ENCODE results near the gene ADGRF1.

Gene ADGRF1

GRCh38 chr6:46985943-46986342 is 56.2 kb downstream of the ADGRF1 start:
- Histone ChIP-seq H3K9me3 (ENCODE audit: insufficient read depth, low read depth, low read length) (no peaks in the 10 kb centered on the region), H3K4me2 (ENCODE audit: low read depth, low read length, poor library complexity, severe bottlenecking) (no peak overlapping the region), H2AFZ (ENCODE audit: low read length) (no peak overlapping the region), H3K27me3 (ENCODE audit: insufficient read depth, low read length, poor library complexity, severe bottlenecking) (no peaks in the 10 kb centered on the region), H3K4me3 (ENCODE audit: low read length, poor library complexity, severe bottlenecking) (no peak overlapping the region), H3K9me2 (replicated peaks; ENCODE audit: low read depth, low read length) (no peaks in the 10 kb centered on the region), H3K9ac (ENCODE audit: low read depth, low read length, poor library complexity, severe bottlenecking) (no peak overlapping the region), H3K79me2 (ENCODE audit: insufficient read depth, low read length) (no peaks in the 10 kb centered on the region), H3K36me3 (ENCODE audit: insufficient read depth, low read length) (no peaks in the 10 kb centered on the region), H3K4me1 (ENCODE audit: insufficient read depth, low read length, poor library complexity, severe bottlenecking) (no peaks in the 10 kb centered on the region), H3F3A (ENCODE audit: low read depth) (no peaks in the 10 kb centered on the region), H4K20me1 (ENCODE audit: insufficient read depth, low read length, poor library complexity, severe bottlenecking) (no peaks in the 10 kb centered on the region)
- TF ChIP-seq EZH2phosphoT487 (IDR thresholded peaks at IDR 0.05; ENCODE audit: borderline replicate concordance) (no peak), CTCF (conservative IDR thresholded peaks at IDR 0.05; ENCODE audit: low read length) (no peak)

- Histone ChIP-seq H3K79me2 (ENCODE audit: insufficient read depth, low read length) (no peaks in the 10 kb centered on the region), H3K4me3 (ENCODE audit: low read length, poor library complexity, severe bottlenecking) (no peak overlapping the region), H2AFZ (ENCODE audit: low read length) (no peak overlapping the region), H3K27me3 (ENCODE audit: insufficient read depth, low read length, poor library complexity, severe bottlenecking) (no peaks in the 10 kb centered on the region), H3K4me1 (ENCODE audit: insufficient read depth, low read length, poor library complexity, severe bottlenecking) (no peaks in the 10 kb centered on the region), H3K4me2 (ENCODE audit: low read depth, low read length, poor library complexity, severe bottlenecking) (no peak overlapping the region), H4K20me1 (ENCODE audit: insufficient read depth, low read length, poor library complexity, severe bottlenecking) (no peaks in the 10 kb centered on the region), H3K36me3 (ENCODE audit: insufficient read depth, low read length) (no peaks in the 10 kb centered on the region), H3K9me2 (replicated peaks; ENCODE audit: low read depth, low read length) (no peaks in the 10 kb centered on the region), H3K9ac (ENCODE audit: low read depth, low read length, poor library complexity, severe bottlenecking) (no peak overlapping the region), H3F3A (ENCODE audit: low read depth) (no peaks in the 10 kb centered on the region), H3K9me3 (ENCODE audit: insufficient read depth, low read depth, low read length) (no peaks in the 10 kb centered on the region)
- TF ChIP-seq EZH2phosphoT487 (IDR thresholded peaks at IDR 0.05; ENCODE audit: borderline replicate concordance) = no peak
Measured at GRCh38 chr6:46983007-46983411, 59.1 kb downstream of the ADGRF1 start.

GRCh38 chr6:46979206-46979605 is 62.9 kb downstream of the ADGRF1 start:
- Histone ChIP-seq H3K36me3 (ENCODE audit: insufficient read depth, low read length) (no peaks in the 10 kb centered on the region), H3K4me1 (ENCODE audit: insufficient read depth, low read length, poor library complexity, severe bottlenecking) (no peaks in the 10 kb centered on the region), H3K9me3 (ENCODE audit: insufficient read depth, low read depth, low read length) (no peaks in the 10 kb centered on the region), H3F3A (ENCODE audit: low read depth) (no peaks in the 10 kb centered on the region), H3K4me3 (ENCODE audit: low read length, poor library complexity, severe bottlenecking) (no peak overlapping the region), H3K79me2 (ENCODE audit: insufficient read depth, low read length) (no peaks in the 10 kb centered on the region), H3K27me3 (ENCODE audit: insufficient read depth, low read length, poor library complexity, severe bottlenecking) (no peaks in the 10 kb centered on the region), H2AFZ (ENCODE audit: low read length) (no peak overlapping the region), H4K20me1 (ENCODE audit: insufficient read depth, low read length, poor library complexity, severe bottlenecking) (no peaks in the 10 kb centered on the region), H3K9me2 (replicated peaks; ENCODE audit: low read depth, low read length) (no peaks in the 10 kb centered on the region), H3K9ac (ENCODE audit: low read depth, low read length, poor library complexity, severe bottlenecking) (no peak overlapping the region), H3K4me2 (ENCODE audit: low read depth, low read length, poor library complexity, severe bottlenecking) (no peak overlapping the region)
- no peak for TF ChIP-seq CTCF (conservative IDR thresholded peaks at IDR 0.05; ENCODE audit: low read length)

GRCh38 chr6:46974786-46975185 is 67.3 kb downstream of the ADGRF1 start:
- TF ChIP-seq CTCF (conservative IDR thresholded peaks at IDR 0.05; ENCODE audit: low read length) (no peak), EZH2phosphoT487 (IDR thresholded peaks at IDR 0.05; ENCODE audit: borderline replicate concordance) (no peak)
- H3K27me3 ChIP-seq (ENCODE audit: insufficient read depth, low read length, poor library complexity, severe bottlenecking) = no peaks in the 10 kb centered on the region
- no peaks in the 10 kb centered on the region for H3K79me2 ChIP-seq (ENCODE audit: insufficient read depth, low read length)
- H2AFZ ChIP-seq (ENCODE audit: low read length) = no peak overlapping the region
- no peaks in the 10 kb centered on the region for H3K9me2 ChIP-seq (replicated peaks; ENCODE audit: low read depth, low read length)
- no peaks in the 10 kb centered on the region for H3K36me3 ChIP-seq (ENCODE audit: insufficient read depth, low read length)
- no peaks in the 10 kb centered on the region for H3K4me1 ChIP-seq (ENCODE audit: insufficient read depth, low read length, poor library complexity, severe bottlenecking)
- H3K9ac ChIP-seq (ENCODE audit: low read depth, low read length, poor library complexity, severe bottlenecking) = no peak overlapping the region
- H3K9me3 ChIP-seq (ENCODE audit: insufficient read depth, low read depth, low read length) = no peaks in the 10 kb centered on the region
- H3F3A ChIP-seq (ENCODE audit: low read depth) = no peaks in the 10 kb centered on the region
- no peak overlapping the region for H3K4me2 ChIP-seq (ENCODE audit: low read depth, low read length, poor library complexity, severe bottlenecking)
- H3K4me3 ChIP-seq (ENCODE audit: low read length, poor library complexity, severe bottlenecking) = no peak overlapping the region
- no peaks in the 10 kb centered on the region for H4K20me1 ChIP-seq (ENCODE audit: insufficient read depth, low read length, poor library complexity, severe bottlenecking)

Data from Loucy (cell line).